Omental fat pad (tissue), 4 donors: ENCODE results near the gene MECP2. TPM values are rescaled to one million over a fixed set of nuclear protein-coding genes. Genes with fewer than 3 reads are reported as not detected.

Experiments used
- ATAC-seq: fragments of 150-250 bp; one replicate; pipeline ENCODE4 v1.9.1; 2016; ENCODE audit warnings: mild to moderate bottlenecking, moderate library complexity; ENCODE audit not compliant: low FRiP score
- DNase-seq: peaks from one replicate; pipeline ENCODE4 v3.0.0-alpha.2; 2019; ENCODE audit warnings: low spot score
- CTCF ChIP-seq, 3 donors: fragments of 450-650 bp; IDR thresholded peaks; one replicate each; pipeline ENCODE4 v1.5.1; 2016 to 2017; ENCODE audit warnings: antibody characterized with exemption in 3 of 3, mild to moderate bottlenecking in 3 of 3, moderate library complexity in 2 of 3
- total RNA-seq, 4 donors: library from RNA; depleted of rRNA; stranded (reverse); fragments of >200 nt; gene quantifications; one replicate each; pipeline ENCODE4 v1.1.0, GENCODE V29; 2016

Gene MECP2
- total RNA-seq, 4 donors from 2014 or later = 48.8 to 66.7 (median 56.0) TPM

- DNase-seq = no peak
- no peak for ATAC-seq
- no peak for TF ChIP-seq CTCF (IDR thresholded peaks at IDR 0.05)
Measured at GRCh38 chrX:154028502-154029184, 68.9 kb downstream of the MECP2 start.

- TF ChIP-seq CTCF (IDR thresholded peaks at IDR 0.05) = no peak
- no peak for ATAC-seq
- no peak for DNase-seq
Measured at GRCh38 chrX:154027986-154028385, 69.5 kb downstream of the MECP2 start.

GRCh38 chrX:154027022-154027402 lies 70.5 kb downstream of the MECP2 start:
- DNase-seq = no peak
- ATAC-seq = no peak
- TF ChIP-seq CTCF (IDR thresholded peaks at IDR 0.05) = no peak

- no peak for TF ChIP-seq CTCF (IDR thresholded peaks at IDR 0.05)
- no peak for DNase-seq
Measured at GRCh38 chrX:154026136-154027021, 71.1 kb downstream of the MECP2 start.

GRCh38 chrX:154025230-154025629 lies 72.3 kb downstream of the MECP2 start:
- DNase-seq (no peak), ATAC-seq (no peak)
- TF ChIP-seq CTCF (IDR thresholded peaks at IDR 0.05) = no peak

More at GRCh38 chrX:154026136-154027021, 71.1 kb downstream of the MECP2 start:
- no peak for ATAC-seq

GRCh38 chrX:154024271-154024670 lies 73.2 kb downstream of the MECP2 start:
- TF ChIP-seq CTCF (IDR thresholded peaks at IDR 0.05) = no peak
- no peak for ATAC-seq
- DNase-seq = no peak
